ENCODE results near the gene DUS4L.

GRCh38 chr7:107591421-107591820, 27.6 kb downstream of the DUS4L start:
- TF ChIP-seq, protein P1, sequence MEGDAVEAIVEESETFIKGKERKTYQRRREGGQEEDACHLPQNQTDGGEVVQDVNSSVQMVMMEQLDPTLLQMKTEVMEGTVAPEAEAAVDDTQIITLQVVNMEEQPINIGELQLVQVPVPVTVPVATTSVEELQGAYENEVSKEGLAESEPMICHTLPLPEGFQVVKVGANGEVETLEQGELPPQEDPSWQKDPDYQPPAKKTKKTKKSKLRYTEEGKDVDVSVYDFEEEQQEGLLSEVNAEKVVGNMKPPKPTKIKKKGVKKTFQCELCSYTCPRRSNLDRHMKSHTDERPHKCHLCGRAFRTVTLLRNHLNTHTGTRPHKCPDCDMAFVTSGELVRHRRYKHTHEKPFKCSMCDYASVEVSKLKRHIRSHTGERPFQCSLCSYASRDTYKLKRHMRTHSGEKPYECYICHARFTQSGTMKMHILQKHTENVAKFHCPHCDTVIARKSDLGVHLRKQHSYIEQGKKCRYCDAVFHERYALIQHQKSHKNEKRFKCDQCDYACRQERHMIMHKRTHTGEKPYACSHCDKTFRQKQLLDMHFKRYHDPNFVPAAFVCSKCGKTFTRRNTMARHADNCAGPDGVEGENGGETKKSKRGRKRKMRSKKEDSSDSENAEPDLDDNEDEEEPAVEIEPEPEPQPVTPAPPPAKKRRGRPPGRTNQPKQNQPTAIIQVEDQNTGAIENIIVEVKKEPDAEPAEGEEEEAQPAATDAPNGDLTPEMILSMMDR (IDR thresholded peaks at IDR 0.05; ENCODE audit: low read length): no peak
- no peak for TF ChIP-seq EZH2 (IDR thresholded peaks at IDR 0.05; ENCODE audit: borderline replicate concordance, low read length)

All from OCI-LY1 (cell line).